GM11168 (cell line): ENCODE results near the gene PAGE3.

Source experiments
- in situ Hi-C: fragments of 300-500 bp; cut with MboI; formaldehyde crosslinking; loops from one replicate; pipeline ENCODE4 v1.12.0; 2022; ENCODE audit warnings: low sequenced_read_pairs; ENCODE audit not compliant: unreplicated experiment

The PAGE3 gene

GRCh38 chrX:55264816-55265215, at the start of gene PAGE3:
Gene PAGE3 (minus strand): TSS chrX:55264916. CDS start chrX:55263903, 1,013 bp downstream.
- in situ Hi-C loops: no loop called here

GRCh38 chrX:55312655-55313054, 47.9 kb upstream of the PAGE3 start:
- in situ Hi-C loops: no loop called here

GRCh38 chrX:55290963-55291362, 26.2 kb upstream of the PAGE3 start:
- in situ Hi-C loops: no loop called here

DNA sequence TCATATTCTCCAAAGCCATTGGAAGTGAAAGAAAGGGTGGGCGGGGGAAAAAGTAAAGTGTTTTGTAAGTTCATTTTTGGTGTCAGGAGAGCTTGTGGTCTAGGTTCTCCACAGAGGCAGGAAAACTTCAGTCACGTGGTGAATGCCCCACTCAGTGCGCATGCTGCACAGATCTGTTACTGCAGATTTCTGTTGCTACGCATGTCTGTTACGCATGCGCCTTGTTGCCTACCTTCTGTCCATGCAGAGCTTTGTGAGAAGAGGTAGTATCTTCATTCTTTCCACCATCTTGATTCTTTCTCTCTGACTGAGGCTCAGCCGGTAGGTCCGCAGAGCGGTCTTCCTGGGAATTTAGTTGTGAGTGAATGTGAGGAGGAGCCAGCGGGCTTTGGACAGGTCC, 15.1 kb upstream of the PAGE3 start:
- in situ Hi-C loops: no loop called here

DNA sequence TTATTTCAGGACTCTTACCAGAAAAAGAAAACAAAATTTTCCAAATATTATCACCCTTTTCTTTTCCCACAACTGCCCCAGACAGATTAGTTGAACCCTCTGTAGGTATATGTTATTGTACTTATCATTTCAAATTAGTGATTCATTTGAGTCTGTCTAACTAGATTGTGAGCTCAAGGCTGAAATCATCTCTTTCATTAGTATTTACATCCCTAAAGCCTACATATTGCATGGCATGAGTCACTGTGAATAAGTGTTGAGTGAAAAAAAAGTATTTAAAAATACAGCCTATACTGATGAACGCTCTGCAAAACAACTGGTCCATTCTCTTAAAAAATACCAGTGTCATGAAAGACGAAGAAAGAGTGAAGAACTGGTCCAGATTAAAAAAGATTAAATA, 3.9 kb downstream of the PAGE3 start:
- in situ Hi-C loops: no loop called here

- in situ Hi-C loops: no loop called here
These were observed 11.2 kb downstream of the PAGE3 start for GRCh38 chrX:55253528-55253927.

DNA sequence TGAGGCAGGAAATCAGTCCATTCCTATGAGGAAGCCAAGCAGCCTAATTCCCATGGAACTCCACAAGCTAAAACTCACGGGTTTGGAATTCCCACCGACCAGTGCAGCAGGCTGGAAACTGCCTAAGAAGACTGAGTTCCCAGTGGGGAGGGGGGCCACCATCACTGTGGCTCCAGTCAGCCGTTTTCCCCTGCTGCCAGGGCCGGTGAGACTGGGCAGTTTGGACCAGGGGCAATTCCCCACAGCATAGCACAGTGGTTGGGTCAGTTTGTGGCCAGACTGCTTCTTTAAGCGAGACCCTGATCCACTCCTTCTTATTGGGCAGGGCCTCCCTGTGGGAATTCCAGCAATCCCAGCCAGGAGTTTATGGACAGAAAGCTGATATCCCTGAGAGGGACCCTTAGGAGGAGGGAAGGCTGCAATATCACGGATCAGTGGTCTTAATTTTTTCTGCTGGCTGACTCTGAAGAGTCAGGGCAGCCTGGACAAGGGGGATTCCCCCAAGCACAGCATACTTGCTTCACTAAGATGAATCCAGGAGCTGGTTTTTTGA, 23.9 kb downstream of the PAGE3 start:
- in situ Hi-C loops: no loop called here

DNA sequence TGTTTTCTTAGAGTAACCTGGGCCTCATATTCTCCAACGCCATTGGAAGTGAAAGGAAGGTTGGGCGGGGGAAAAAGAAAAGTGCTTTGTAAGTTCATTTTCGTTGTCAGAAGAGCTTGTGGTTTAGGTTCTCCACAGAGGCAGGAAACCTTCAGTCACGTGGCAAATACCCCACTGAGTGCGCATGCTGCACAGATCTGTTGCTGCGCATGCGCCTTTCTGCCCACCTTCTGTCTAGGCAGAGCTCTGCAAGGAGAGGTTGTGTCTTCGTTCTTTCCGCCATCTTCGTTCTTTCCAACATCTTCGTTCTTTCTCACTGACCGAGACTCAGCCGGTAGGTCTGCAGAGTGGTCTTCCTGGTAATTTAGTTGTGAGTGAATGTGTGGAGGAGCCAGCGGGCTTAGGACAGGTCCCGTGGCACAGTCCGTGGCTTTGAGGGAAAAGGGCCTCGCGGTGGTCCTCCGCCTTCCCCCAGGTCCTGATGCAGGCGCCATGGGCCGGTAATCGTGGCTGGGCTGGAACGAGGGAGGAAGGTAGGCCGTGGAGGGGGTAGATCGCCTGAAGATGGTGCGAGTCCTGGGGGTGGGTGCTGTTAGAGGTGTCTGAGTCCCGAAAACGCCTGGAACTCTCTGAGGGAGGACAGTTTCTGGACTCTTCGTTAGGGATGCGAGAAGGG, 44.5 kb downstream of the PAGE3 start, which contains the start of gene PAGE5:
Gene PAGE5, plus strand, starts transcription at position 228 of the 676 bp plus-strand sequence. CDS start 1,037 bp downstream, outside the sequence.
- in situ Hi-C loops: no loop called here

GRCh38 chrX:55213381-55213780, 51.3 kb downstream of the PAGE3 start:
- in situ Hi-C loops: no loop called here

- in situ Hi-C loops: no loop called here
These were observed 53.6 kb downstream of the PAGE3 start for GRCh38 chrX:55210931-55211677.
